GM19372 (cell line): ENCODE results near the gene ARID4B.
"Not testable (repeated sequence)": the region's sequence is repeated elsewhere in the genome, so short reads cannot be mapped to it uniquely, and the experiment has no call there.

Experiments
- ATAC-seq: cut with Tn5 transposase; IDR thresholded peaks from one replicate; pipeline ENCODE4 v1.9.1; 2021; ENCODE audit warnings: mild to moderate bottlenecking, low read depth, moderate library complexity; ENCODE audit not compliant: unreplicated experiment

The ARID4B gene

DNA sequence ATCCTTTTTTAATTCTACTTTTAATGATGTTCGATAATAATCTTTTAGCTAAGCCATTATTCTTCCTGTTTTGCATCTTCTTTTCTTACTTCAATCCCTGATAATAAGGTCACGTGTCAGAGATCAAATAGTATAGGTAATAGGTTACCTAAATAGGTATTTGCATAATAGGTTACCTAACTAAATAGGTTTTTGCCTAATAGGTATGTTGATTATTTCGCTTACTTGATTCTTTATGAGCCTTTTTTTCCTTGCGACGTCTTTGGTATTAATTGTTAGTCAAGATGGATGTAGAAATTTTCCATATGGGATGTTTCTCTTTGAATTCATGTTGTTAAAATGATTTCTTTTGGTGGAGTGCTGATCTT, 2.9 kb upstream of the ARID4B start:
- ATAC-seq = no peak

GRCh38 chr1:235329139-235329902, 1.3 kb upstream of the ARID4B start:
- peak; percentile 21 for ATAC-seq

DNA sequence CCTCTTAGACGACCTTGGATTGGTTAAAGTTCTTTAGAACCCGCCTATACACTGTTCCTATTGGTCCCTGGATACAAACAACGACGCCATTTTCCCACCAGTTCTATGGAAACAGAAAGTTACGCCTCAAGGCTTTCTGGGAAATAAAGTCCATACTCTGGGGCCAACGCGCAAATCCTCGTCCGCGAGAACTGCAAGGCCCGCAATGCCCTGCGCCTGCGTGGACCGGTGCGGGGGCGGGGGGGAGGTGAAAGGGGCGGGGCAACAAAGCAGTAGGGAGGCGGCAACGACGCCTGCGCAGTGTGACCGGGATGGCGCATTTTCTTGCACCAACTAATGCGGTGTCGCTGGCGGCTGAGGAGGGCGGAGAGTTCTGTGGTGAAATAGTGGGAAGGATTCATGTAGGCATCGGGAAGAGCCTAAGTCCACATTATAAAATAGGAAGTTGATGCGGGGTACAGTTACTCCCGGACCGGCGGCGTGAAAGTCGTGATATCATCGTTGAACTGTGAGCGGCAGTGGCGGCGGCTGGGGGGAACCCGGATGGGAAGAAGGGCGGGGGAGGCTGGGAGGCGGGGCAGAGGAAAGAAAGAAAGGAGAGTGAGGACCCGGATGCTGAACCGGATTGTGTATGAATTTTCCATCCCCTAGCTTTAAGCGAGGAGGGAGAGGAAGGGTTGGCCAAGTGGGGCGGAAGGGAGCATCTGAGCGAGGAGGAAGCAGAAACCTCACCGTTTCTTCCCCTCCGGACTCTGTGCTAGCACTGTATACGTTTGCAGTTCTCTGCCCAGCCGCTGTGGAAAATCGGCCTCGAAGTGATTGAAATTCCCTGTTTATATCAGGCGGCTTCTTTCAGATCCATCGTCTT, 526 bp upstream of the ARID4B start, which contains the start of gene GGPS1:
TSS of gene GGPS1 (plus strand) at position 300 of the 868 bp plus-strand sequence. CDS start 6,695 bp downstream, outside the sequence.
- ATAC-seq = peak; percentile 65

- no peak for ATAC-seq
Observed at GRCh38 chr1:235326719-235327558, 1.0 kb downstream of the ARID4B start.

DNA sequence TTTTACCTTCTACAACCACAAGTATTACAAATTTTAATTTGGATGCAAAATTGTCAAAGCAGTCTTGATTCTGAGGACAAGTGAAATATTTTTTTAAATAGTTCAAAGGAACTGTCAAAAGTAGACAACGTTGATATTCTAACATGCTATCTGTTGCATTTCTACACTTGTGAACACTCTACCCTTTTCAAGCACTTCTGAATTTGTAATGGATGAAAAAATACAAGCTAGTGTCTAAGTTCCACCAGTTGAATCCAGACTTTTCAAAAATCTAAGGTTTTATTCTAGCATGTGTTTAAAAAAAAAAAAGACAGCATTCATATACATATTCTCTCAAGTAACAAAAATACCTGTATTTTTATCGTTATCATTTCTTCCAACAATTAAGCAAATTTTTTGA, 2.1 kb downstream of the ARID4B start:
- ATAC-seq = no peak

GRCh38 chr1:235325139-235325538, 2.8 kb downstream of the ARID4B start:
- no peak for ATAC-seq

GRCh38 chr1:235324296-235324695, 3.7 kb downstream of the ARID4B start:
- ATAC-seq = no peak

- ATAC-seq = no peak
Observed at GRCh38 chr1:235320521-235321179, 7.3 kb downstream of the ARID4B start.

DNA sequence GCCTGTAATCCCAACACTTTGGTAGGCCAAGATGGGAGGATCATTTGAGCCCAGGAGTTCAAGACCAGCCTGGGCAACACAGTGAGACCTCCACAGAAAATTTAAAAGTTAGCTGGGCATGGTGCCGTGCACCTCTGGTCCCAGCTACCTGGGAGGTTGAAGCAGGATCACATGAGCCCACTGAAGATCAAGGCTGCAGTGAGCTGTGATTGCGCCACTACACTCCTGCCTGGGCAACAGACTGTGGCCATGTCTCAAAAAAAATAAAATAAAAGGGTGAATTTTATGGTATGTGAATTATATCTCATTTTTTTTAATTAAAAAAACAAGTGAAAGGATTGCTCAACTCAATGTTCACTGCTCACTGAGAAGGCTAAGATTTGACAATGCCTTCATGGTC, 8.7 kb downstream of the ARID4B start:
- ATAC-seq = no peak

DNA sequence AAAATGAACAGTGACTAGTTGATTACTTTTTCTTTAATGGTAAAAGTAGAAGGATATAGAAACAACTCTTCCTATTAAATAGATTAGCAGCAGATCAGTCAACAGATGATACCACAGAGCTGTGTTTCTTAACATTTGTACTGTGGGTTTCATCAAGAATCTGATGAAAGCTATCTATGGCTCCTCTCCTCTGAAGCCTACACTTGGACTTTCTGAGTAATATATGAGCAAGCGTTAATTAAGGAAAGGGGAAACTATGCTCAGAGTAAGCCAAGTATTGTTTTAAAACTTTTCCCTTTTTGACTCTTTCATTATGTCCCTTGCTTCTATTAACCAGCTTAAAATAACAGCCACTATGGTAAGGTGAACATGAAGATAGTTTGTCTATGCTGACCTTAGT, 10.8 kb downstream of the ARID4B start:
- ATAC-seq = no peak

DNA sequence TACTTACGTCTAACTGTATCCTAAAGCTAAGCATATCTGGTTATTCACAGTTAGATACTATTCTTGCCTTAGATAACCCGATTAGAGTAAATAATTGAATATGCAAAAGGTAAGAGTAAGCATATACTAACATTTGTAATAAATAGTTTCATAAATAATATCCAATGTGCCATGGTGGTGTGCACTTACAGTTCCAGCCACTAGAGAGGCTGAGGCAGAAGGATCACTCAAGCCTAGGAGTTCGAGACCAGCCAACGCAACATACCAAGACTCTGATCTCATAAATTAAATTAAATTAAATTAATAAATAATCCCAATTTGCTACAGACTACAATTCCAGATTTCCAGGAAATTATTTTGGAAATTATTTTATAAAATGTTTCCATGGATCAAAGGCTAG, 12.2 kb downstream of the ARID4B start:
- ATAC-seq = no peak

- no peak for ATAC-seq
Observed at GRCh38 chr1:235315173-235315572, 12.8 kb downstream of the ARID4B start.

- no peak for ATAC-seq
Observed at GRCh38 chr1:235313931-235314678, 13.9 kb downstream of the ARID4B start.

DNA sequence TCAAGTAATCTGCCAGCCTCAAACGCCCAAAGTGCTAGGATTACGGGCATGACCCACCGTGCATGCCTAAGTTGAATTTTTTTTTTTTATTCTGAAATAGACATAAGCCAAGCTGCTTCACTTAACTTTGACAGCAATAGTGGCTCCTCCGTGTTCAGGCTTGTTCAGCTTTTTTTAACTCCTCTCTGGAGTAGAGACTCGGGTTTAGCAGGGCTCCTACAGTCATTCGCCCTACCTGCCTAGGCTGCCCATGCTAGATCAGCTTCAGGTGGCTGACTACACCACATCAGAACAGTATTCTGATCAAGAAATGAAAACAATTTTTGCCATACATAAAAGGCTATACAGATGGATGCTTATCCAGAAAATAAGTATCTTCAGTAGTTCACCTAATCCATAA, 14.7 kb downstream of the ARID4B start:
- ATAC-seq = no peak

DNA sequence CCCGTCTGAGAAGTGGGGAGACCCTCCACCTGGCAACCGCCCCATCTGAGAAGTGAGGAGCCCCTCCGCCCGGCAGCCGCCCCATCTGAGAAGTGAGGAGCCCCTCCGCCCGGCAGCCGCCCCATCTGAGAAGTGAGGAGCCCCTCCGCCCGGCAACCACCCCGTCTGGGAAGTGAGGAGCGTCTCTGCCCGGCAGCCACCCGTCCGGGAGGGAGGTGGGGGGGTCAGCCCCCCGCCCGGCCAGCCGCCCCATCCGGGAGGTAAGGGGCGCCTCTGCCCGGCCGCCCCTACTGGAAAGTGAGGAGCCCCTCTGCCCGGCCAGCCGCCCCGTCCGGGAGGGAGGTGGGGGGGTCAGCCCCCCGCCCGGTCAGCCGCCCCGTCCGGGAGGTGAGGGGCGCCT, 18.8 kb downstream of the ARID4B start:
- ATAC-seq = not testable (repeated sequence)

GRCh38 chr1:235307158-235308124, 20.5 kb downstream of the ARID4B start:
- no peak for ATAC-seq

DNA sequence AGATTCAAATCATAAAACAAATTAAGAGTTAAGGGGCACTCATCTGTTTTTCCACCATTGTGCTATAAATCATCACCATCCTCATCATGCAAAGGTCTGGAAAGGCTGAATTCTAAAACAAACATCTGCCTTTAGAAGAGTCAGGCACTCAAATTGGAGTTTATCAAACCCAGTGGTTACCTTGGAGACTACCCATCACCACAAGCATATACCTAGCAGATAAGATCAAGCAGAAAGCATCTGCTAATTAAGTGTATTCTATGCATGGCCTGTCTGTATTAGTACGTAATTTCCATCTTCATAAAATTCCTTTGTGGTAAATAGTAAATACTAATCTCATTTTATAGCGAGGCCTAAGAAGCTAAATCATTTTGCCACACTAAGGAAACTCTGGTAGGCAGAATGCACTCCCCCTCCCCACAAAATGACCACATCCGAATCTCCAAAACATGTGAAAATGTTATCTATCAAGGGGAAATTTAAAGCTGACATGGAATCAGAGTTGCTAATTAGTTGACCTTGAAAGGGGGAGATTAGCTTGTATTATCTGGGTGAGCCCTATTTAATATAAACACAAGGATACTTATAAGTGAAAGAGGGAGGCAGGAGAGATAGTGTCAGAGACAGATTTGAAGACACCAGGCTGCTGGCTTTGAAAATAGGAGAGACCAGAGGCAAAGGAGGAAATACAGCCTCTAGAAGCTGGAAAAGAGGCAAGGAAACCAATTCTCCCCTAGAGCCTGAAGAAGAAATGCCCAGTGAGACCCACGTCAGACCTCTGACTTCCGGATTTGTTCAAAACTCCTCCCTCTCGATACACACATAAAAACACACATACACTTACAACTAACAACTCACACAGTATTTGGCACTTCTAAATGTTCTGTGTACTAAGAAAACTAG, 23.2 kb downstream of the ARID4B start:
- ATAC-seq = no peak
